Endothelial cell of umbilical vein (primary cell): ENCODE results near the gene DPYD.

Source experiments
- CTCF ChIP-seq, 2 donors: IDR thresholded peaks; 1 replicate in 1 of 2; 2 replicates in 1 of 2; pipeline ENCODE4 v1.5.1; 2011; ENCODE audit warnings: low read length in 2 of 2, mild to moderate bottlenecking in 2 of 2, moderate library complexity in 2 of 2, control low read depth in 1 of 2, inconsistent platforms in 1 of 2, low read depth in 1 of 2; ENCODE audit not compliant: insufficient read depth in 1 of 2; ENCODE audit errors: extremely low read depth in 1 of 2
- EZH2 ChIP-seq: IDR thresholded peaks from 2 replicates; pipeline ENCODE4 v1.6.1; 2012; ENCODE audit warnings: borderline replicate concordance, low read depth, mild to moderate bottlenecking, moderate library complexity, low read length, inconsistent platforms; ENCODE audit not compliant: severe bottlenecking
- JUN ChIP-seq: IDR thresholded peaks from 2 replicates; pipeline ENCODE4 v1.6.1; 2011; ENCODE audit warnings: borderline replicate concordance, low read depth; ENCODE audit not compliant: insufficient read length, insufficient read depth

- TF ChIP-seq CTCF (IDR thresholded peaks at IDR 0.05; ENCODE audit: extremely low read depth in 1 of 2, insufficient read depth in 1 of 2, low read depth in 1 of 2, low read length in 2 of 2), result no peak
- TF ChIP-seq EZH2, result no peak
- no peak for TF ChIP-seq JUN
These were observed 113.8 kb downstream of the DPYD start for GRCh38 chr1:97806996-97807520.
